ENCODE data around the gene AGFG2.

DNA sequence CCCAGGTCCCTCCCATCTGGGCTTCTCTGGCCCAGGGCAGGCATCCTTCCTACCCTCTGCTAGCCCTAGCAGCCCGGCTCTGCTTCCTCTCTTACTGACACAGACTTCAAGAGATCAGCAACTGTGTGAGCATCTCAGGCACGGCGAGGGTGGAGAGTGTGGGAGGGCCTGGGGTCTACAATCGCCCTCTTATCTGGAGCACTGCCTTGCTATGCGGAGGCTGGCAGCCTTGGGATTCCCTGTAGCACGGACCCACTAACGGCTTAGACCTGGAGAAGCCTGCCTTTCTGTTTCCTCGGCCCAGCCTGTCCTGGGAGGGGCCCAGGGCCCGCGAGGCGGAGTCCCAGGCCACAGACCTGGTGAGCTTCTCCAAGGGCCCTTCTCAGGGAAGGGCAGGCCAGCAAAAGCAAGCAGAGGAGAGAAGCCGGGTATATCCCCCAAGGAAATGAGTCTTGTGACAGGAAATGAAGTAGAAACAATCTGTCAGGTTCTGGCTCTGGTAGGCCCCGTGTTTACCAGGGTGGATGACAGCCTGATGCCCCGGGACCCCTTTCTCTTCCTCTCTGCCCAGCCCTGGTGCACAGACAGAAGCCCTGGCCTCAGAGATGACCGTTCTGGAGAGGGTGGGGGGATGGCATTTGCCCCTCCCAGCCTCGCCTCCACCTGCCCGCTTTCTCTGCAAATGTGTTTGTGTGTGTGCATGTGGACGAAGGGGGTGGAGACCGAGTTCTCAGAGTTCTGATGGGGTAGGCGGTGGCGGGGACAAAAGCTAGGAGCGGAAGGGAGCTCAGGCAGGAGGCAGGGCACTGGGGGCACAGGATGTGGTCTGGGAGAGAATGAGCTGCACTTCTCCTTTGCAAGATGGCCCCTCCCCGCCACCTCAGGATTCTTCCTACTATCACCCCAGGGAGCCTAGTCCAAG lies 44.4 kb downstream of the AGFG2 start:
- TF ChIP-seq, protein P1, sequence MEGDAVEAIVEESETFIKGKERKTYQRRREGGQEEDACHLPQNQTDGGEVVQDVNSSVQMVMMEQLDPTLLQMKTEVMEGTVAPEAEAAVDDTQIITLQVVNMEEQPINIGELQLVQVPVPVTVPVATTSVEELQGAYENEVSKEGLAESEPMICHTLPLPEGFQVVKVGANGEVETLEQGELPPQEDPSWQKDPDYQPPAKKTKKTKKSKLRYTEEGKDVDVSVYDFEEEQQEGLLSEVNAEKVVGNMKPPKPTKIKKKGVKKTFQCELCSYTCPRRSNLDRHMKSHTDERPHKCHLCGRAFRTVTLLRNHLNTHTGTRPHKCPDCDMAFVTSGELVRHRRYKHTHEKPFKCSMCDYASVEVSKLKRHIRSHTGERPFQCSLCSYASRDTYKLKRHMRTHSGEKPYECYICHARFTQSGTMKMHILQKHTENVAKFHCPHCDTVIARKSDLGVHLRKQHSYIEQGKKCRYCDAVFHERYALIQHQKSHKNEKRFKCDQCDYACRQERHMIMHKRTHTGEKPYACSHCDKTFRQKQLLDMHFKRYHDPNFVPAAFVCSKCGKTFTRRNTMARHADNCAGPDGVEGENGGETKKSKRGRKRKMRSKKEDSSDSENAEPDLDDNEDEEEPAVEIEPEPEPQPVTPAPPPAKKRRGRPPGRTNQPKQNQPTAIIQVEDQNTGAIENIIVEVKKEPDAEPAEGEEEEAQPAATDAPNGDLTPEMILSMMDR (IDR thresholded peaks at IDR 0.05), result no peak
- no peak for TF ChIP-seq POLR2A (IDR thresholded peaks at IDR 0.05)
